B cell (primary cell): ENCODE results near the gene LAPTM4A. TPM values are rescaled to one million over a fixed set of nuclear protein-coding genes. Genes with fewer than 3 reads are reported as not detected.
A peak's percentile ranks its signal among the peaks of the same experiment; 100 is the strongest.

Experiments used
- ATAC-seq: fragments of 200-7000 bp; cut with Tn5 transposase; one replicate; pipeline ENCODE4 v1.10.0; 2021; ENCODE audit warnings: low read depth, mild to moderate bottlenecking, moderate number of reproducible peaks, moderate library complexity
- CTCF ChIA-PET: fragments of 350-600 bp; sonication (Branson Sonifier 250); formaldehyde crosslinking; loops from one replicate; lab custom pipeline; 2021; ENCODE audit warnings: antibody characterized with exemption, inconsistent platforms; lab: Charles Lee
- POLR2A ChIA-PET: fragments of 350-600 bp; sonication (Branson Sonifier 250); formaldehyde crosslinking; loops from one replicate; lab custom pipeline; 2021; ENCODE audit warnings: antibody characterized with exemption; lab: Charles Lee
- DNase-seq: peaks from one replicate; pipeline ENCODE4 v3.0.0; 2013
- H2AFZ ChIP-seq: 2 replicates; pipeline ENCODE4 v1.6.1; 2012; ENCODE audit warnings: mild to moderate bottlenecking, low read depth, low read length; ENCODE audit not compliant: insufficient read depth, poor library complexity, severe bottlenecking
- H3K27ac ChIP-seq, 2 donors: 1 replicate in 1 of 2; 2 replicates in 1 of 2; pipeline ENCODE4 v1.5.1; 2012 to 2013; ENCODE audit warnings: low read length in 2 of 2, mild to moderate bottlenecking in 2 of 2, moderate library complexity in 1 of 2
- H3K27me3 ChIP-seq, 4 experiments: fragments of 200-600 bp in 1 of 4; sonication (generic) in 1 of 4; replicated peaks in 1 of 4; 1 replicate in 2 of 4; 2 replicates in 2 of 4; pipeline versions ENCODE4 v1.6.1 to v1.7.0; 2013 to 2016; ENCODE audit warnings: low read length in 3 of 4, mild to moderate bottlenecking in 2 of 4, mixed read lengths in 1 of 4, moderate library complexity in 1 of 4; ENCODE audit not compliant: insufficient read depth in 4 of 4, control insufficient read depth in 3 of 4; ENCODE audit errors: control extremely low read depth in 1 of 4
- H3K36me3 ChIP-seq, 2 experiments: replicated peaks in 1 of 2; 1 replicate in 1 of 2; 2 replicates in 1 of 2; pipeline versions ENCODE4 v1.6.1 to v1.7.1; 2013; ENCODE audit warnings: low read length in 1 of 2; ENCODE audit not compliant: insufficient read depth in 2 of 2, control insufficient read depth in 1 of 2; ENCODE audit errors: control extremely low read depth in 1 of 2, extremely low read depth in 1 of 2
- H3K4me1 ChIP-seq, 2 donors: fragments of 200-600 bp in 1 of 2; sonication (generic) in 1 of 2; 1 replicate in 1 of 2; 2 replicates in 1 of 2; pipeline versions ENCODE4 v1.5.1 to v1.6.1; 2013 to 2017; ENCODE audit warnings: low read length in 2 of 2; ENCODE audit not compliant: control insufficient read depth in 2 of 2, insufficient read depth in 2 of 2
- H3K4me2 ChIP-seq: replicated peaks from 2 replicates; pipeline ENCODE3; 2012; ENCODE audit warnings: mild to moderate bottlenecking, low read depth, low read length; ENCODE audit not compliant: poor library complexity, severe bottlenecking
- H3K4me3 ChIP-seq, 5 experiments: fragments of 200-600 bp in 1 of 5; sonication (generic) in 1 of 5; 1 replicate in 3 of 5; 2 replicates in 2 of 5; pipeline versions ENCODE4 v1.5.1 to v1.7.0; 2011 to 2016; ENCODE audit warnings: low read length in 4 of 5, mild to moderate bottlenecking in 4 of 5, low read depth in 2 of 5, control low read depth in 1 of 5, moderate library complexity in 1 of 5; ENCODE audit not compliant: insufficient read depth in 1 of 5; ENCODE audit errors: control extremely low read depth in 1 of 5, extremely low read depth in 1 of 5
- H3K79me2 ChIP-seq: fragments of 200-600 bp; sonication (generic); one replicate; pipeline ENCODE4 v1.6.0; 2016; ENCODE audit warnings: low read length; ENCODE audit not compliant: control insufficient read depth, insufficient read depth
- H3K9ac ChIP-seq: fragments of 200-600 bp; sonication (generic); 2 replicates; pipeline ENCODE4 v1.6.1; 2017; ENCODE audit warnings: mild to moderate bottlenecking, low read length, moderate library complexity
- H3K9me3 ChIP-seq, 3 donors: one replicate each; pipeline versions ENCODE4 v1.6.1 to v1.7.1; 2013; ENCODE audit warnings: low read length in 2 of 3; ENCODE audit not compliant: control insufficient read depth in 2 of 3, insufficient read depth in 1 of 3; ENCODE audit errors: control extremely low read depth in 1 of 3
- H4K20me1 ChIP-seq: 2 replicates; pipeline ENCODE4 v1.6.0; 2012; ENCODE audit warnings: mild to moderate bottlenecking, low read length; ENCODE audit not compliant: insufficient read depth, control insufficient read depth, poor library complexity, severe bottlenecking
- H3K27ac Mint-ChIP-seq: one replicate; pipeline ENCODE4 v1.8.0; 2021; ENCODE audit warnings: mixed read lengths
- H3K27me3 Mint-ChIP-seq: one replicate; pipeline ENCODE4 v1.8.0; 2021; ENCODE audit warnings: mixed read lengths
- H3K4me1 Mint-ChIP-seq: one replicate; pipeline ENCODE4 v1.8.0; 2021; ENCODE audit warnings: mixed read lengths
- H3K4me3 Mint-ChIP-seq: one replicate; pipeline ENCODE4 v1.8.0; 2021; ENCODE audit warnings: mixed read lengths
- H3K9me3 Mint-ChIP-seq: one replicate; pipeline ENCODE4 v1.8.0; 2022; ENCODE audit warnings: mixed read lengths; ENCODE audit not compliant: insufficient read depth
- CTCF ChIP-seq: fragments of 200-600 bp; IDR thresholded peaks from one replicate; pipeline ENCODE4 v1.8.0; 2022; ENCODE audit warnings: antibody characterized with exemption, mild to moderate bottlenecking
- EZH2 ChIP-seq: IDR thresholded peaks from 2 replicates; pipeline ENCODE4 v1.6.1; 2012; ENCODE audit warnings: borderline replicate concordance, low read depth, mild to moderate bottlenecking, moderate library complexity, low read length; ENCODE audit not compliant: insufficient read depth, poor library complexity, severe bottlenecking
- WGBS: methylation state at CpG from one replicate; pipeline ENCODE4 v1.1.5; 2013; ENCODE audit warnings: missing lambda C conversion rate; ENCODE audit not compliant: insufficient coverage; 5-methylcytosine and 5-hydroxymethylcytosine counted together
- intact Hi-C: fragments of 100-400 bp; cut with micrococcal nuclease; formaldehyde crosslinking; loops from one replicate; pipeline ENCODE4 v1.10.0; 2022
- polyA plus RNA-seq: library from polyadenylated mRNA; depleted of rRNA; stranded (reverse); fragments of >200 nt; gene quantifications from 2 replicates; pipeline ENCODE4 v1.2.3, GENCODE V29; 2012
- total RNA-seq, 2 donors: library from RNA; stranded (reverse); fragments of 120-200 nt in 1 of 2; gene quantifications; 1 replicate in 1 of 2; 2 replicates in 1 of 2; pipeline versions ENCODE4 v1.2.3 to v1.2.4, GENCODE V29; 2013 to 2022

LAPTM4A gene
- total and polyA plus RNA-seq, 2 donors (not counting 1 experiment from before 2014, with no cell fraction given) = 45.9 to 74.4 TPM

DNA sequence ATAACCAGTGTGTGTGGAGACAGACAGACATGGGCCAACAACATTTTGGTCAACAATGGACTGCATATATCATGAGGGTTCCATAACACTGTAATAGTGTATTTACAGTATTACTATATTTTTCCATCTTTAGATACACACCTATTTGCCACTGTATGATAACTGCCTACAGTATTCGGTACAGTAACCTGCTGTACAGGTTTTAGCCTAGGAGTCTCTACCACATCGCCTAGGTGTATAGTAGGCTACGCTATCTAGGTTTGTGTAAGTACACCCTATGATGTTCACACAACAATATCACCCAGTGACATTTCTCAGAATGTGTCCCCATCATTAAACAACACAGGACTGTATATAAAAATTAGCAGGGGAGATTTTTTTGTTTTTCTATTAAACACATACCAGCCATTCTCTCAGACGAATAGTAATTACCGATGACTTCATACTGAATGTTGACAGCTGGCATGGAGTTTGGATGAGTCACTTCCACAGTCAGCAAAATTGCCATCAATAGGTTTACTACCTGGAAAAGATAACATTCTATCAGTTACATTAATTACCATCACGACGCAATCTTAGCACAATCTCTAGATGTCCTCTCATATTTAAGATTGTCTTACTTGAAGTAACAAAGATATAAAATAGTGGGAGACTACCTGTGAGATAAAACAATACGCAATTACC is 10.8 kb downstream of the LAPTM4A start:
- no peaks in the 10 kb centered on the region for H3K9me3 Mint-ChIP-seq
- no peaks in the 10 kb centered on the region for H3K27me3 Mint-ChIP-seq
- H3K4me3 Mint-ChIP-seq = no peak overlapping the region
- Histone ChIP-seq H3K9ac (no peak overlapping the region), H4K20me1 (peaks cover 60% of the 10 kb centered on the region), H3K4me2 (no peak overlapping the region), H3K27ac (no peak overlapping the region), H2AFZ (no peak overlapping the region), H3K9me3 (no peaks in the 10 kb centered on the region), H3K4me1 (peaks cover 14 to 15% of the 10 kb centered on the region in 2 donors), H3K27me3 (no peaks in the 10 kb centered on the region), H3K79me2 (peaks cover 68% of the 10 kb centered on the region), H3K36me3 (peaks cover 15 to 54% of the 10 kb centered on the region in 2 experiments), H3K4me3 (no peak overlapping the region)
- intact Hi-C loops = no loop called here
- POLR2A ChIA-PET = no interaction called here
- WGBS = 80% methylated on average over 1 of the region's 8 CpGs
- DNase-seq (no peak), ATAC-seq (no peak)
- CTCF ChIA-PET = interaction anchor here (1.6 to 3.9 kb wide), 2 partner anchors 25 kb away, joined by 6 to 16 read pairs; no protein-coding TSS in a partner anchor
- TF ChIP-seq EZH2 (no peak), CTCF (no peak)
- peaks cover 52% of the 10 kb centered on the region for H3K4me1 Mint-ChIP-seq
- no peak overlapping the region for H3K27ac Mint-ChIP-seq

GRCh38 chr2:20037660-20038059 is 13.8 kb downstream of the LAPTM4A start:
- CTCF ChIA-PET = interaction anchor here (0.5 to 3.0 kb wide), 3 partner anchors 10 to 53 kb away, joined by 3 to 28 read pairs (median 3); no protein-coding TSS in a partner anchor

More at GRCh38 chr2:20037660-20038059, 13.8 kb downstream of the LAPTM4A start:
- POLR2A ChIA-PET = no interaction called here
- Histone ChIP-seq H3K9me3 (no peaks in the 10 kb centered on the region), H3K27ac (no peak overlapping the region), H3K4me1 (peaks cover 14 to 15% of the 10 kb centered on the region in 2 donors), H3K36me3 (peaks cover 15 to 74% of the 10 kb centered on the region in 2 experiments), H3K9ac (no peak overlapping the region), H2AFZ (no peak overlapping the region), H3K4me2 (no peak overlapping the region), H3K27me3 (no peaks in the 10 kb centered on the region), H3K4me3 (no peak overlapping the region), H3K79me2 (peaks cover 42% of the 10 kb centered on the region), H4K20me1 (peaks cover 39% of the 10 kb centered on the region)
- H3K4me3 Mint-ChIP-seq = no peak overlapping the region
- DNase-seq = no peak
- no peaks in the 10 kb centered on the region for H3K27me3 Mint-ChIP-seq
- WGBS = 100% methylated on average over 2 of the region's 2 CpGs
- peaks cover 42% of the 10 kb centered on the region for H3K4me1 Mint-ChIP-seq
- no peak for ATAC-seq
- intact Hi-C loops = no loop called here
- TF ChIP-seq EZH2 = no peak
- TF ChIP-seq CTCF = no peak
- H3K27ac Mint-ChIP-seq = peak overlapping the region; percentile 57
- H3K9me3 Mint-ChIP-seq = no peaks in the 10 kb centered on the region
